Measurements from ENCODE around the gene MX2.

The MX2 gene

DNA sequence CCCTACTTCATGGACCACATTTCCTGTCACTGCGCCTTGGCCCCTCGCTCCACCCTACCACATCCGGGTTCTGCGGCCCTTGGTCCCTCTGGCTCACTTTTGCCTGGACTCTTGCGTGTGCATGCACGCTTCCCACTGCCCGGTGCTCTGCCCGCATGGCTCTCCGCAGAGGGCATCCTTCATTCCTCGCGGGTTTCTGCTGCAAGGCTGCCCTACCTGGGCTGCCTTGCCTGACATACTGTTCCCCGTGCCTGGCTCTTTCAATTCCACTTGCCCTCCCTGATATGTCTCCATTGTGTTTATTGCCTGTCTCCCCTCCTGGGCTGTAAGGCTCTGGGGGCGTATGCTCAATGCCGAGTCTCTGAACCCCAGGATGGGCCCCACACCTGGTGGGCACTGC, 26.4 kb downstream of the MX2 start:
- DNase-seq (ENCODE audit: low read depth), result no peak
- no peak overlapping the region for H3K4me3 ChIP-seq (ENCODE audit: low read length)
- TF ChIP-seq, protein P1, sequence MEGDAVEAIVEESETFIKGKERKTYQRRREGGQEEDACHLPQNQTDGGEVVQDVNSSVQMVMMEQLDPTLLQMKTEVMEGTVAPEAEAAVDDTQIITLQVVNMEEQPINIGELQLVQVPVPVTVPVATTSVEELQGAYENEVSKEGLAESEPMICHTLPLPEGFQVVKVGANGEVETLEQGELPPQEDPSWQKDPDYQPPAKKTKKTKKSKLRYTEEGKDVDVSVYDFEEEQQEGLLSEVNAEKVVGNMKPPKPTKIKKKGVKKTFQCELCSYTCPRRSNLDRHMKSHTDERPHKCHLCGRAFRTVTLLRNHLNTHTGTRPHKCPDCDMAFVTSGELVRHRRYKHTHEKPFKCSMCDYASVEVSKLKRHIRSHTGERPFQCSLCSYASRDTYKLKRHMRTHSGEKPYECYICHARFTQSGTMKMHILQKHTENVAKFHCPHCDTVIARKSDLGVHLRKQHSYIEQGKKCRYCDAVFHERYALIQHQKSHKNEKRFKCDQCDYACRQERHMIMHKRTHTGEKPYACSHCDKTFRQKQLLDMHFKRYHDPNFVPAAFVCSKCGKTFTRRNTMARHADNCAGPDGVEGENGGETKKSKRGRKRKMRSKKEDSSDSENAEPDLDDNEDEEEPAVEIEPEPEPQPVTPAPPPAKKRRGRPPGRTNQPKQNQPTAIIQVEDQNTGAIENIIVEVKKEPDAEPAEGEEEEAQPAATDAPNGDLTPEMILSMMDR (IDR thresholded peaks at IDR 0.05; ENCODE audit: insufficient read depth, low read depth, low read length, missing control alignments), result no peak

DNA sequence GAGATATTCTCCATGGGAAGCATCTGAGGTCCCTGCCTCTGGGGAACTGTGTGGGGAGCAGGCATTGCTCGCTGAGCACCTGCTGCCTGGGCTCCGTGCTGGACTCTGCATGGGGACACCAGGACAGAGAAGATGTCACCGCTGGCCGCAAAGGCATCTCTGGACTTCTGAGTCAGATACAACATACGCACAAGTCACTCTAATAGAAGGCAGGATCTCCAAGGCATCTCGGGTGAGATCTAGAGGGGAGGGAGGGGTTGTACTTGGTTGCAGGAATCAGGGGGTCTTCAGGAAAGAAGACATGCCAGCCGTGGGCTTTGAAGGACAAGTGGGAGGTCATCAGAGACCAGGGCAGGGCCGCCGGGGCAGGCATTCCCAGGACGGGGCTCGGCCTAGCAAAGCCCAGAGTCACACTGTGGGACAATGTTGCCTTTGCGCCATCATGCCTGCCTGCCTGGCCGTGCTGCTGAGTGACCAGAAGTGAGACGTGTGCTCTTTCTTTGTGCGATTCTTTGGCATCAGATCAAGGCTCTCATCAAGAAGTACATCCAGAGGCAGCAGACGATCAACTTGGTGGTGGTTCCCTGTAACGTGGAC, 28.3 kb downstream of the MX2 start:
- no peak overlapping the region for H3K4me3 ChIP-seq (ENCODE audit: low read length)
- no peak for DNase-seq (ENCODE audit: low read depth)
- TF ChIP-seq, protein P1 (IDR thresholded peaks at IDR 0.05; ENCODE audit: insufficient read depth, low read depth, low read length, missing control alignments), result no peak

DNA sequence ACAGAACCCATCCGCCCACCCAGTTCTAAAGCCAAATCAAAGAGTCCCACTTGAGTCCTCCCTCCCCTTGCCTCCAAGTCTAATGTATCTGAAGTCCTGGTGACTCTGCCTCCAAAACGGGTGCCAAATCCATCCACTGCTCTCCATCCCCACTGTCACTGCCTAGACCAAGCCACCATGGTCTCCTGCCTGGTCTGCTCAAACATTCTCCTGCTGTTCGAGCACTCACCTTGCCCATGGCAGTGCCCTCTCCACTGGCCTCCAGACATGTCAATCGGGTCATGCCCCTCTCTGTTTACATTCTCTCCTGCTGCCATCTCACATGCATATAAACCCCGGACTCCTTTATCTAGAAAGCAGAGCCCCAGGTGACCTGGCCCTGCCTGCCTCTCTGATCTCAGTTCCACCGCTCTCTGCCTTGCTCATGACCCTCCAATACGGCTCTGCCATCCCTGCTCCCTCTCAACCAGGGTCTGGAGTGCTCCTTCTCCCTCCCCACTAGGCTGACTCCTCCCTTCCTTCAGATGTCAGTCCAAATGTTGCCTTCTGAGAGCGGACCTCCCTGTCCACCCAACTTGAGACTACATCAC, 32.1 kb downstream of the MX2 start:
- no peak overlapping the region for H3K4me3 ChIP-seq (ENCODE audit: low read length)
- TF ChIP-seq, protein P1 (IDR thresholded peaks at IDR 0.05; ENCODE audit: insufficient read depth, low read depth, low read length, missing control alignments), result no peak
- DNase-seq (ENCODE audit: low read depth), result no peak

DNA sequence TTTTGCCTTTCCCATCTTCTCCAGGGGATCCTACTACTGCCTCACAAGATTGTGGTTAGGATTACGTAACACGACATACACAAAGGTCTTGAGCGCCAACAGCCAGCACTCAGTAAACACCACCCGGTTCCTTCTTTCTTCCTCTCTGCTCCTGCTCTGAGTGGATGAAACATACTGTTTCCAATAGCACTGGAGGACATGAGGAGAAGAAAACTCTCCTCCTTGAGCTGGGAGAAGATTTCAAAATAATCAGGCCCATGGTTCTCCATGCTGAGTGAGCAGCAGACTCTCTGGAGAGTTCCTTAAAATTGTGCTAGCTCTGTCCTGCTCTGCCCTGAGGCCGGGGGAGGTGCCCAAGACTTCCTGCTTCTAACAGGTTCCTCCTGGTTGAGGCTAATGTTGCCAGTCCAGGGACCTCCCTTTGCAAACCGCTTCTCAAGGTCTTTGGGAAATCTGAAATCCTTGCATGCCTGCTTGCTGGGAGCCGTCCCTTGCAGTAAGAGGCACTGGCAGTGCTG, 34.8 kb downstream of the MX2 start:
- TF ChIP-seq, protein P1 (IDR thresholded peaks at IDR 0.05; ENCODE audit: insufficient read depth, low read depth, low read length, missing control alignments), result no peak
- no peak overlapping the region for H3K4me3 ChIP-seq (ENCODE audit: low read length)
- DNase-seq (ENCODE audit: low read depth), result peak; percentile 58

DNA sequence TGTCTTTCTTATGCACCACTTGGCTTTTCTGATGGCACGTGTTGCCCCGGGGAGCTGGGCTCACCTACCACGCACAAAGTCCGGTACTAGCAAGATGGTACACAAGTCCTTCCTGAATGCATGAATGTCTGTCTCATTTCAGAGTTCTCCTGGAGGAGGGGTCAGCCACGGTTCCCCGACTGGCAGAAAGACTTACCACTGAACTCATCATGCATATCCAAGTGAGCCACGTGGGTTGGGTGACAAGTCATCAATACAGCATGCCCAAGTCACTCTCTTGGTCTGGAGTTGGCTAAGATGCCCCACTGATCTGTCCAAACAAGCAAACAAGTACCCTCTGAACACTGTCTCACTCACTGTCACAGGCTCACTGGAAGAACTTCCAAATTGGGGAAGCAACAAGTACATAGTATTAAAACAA, 35.7 kb downstream of the MX2 start:
- TF ChIP-seq, protein P1 (IDR thresholded peaks at IDR 0.05; ENCODE audit: insufficient read depth, low read depth, low read length, missing control alignments), result no peak
- no peak overlapping the region for H3K4me3 ChIP-seq (ENCODE audit: low read length)
- no peak for DNase-seq (ENCODE audit: low read depth)

DNA sequence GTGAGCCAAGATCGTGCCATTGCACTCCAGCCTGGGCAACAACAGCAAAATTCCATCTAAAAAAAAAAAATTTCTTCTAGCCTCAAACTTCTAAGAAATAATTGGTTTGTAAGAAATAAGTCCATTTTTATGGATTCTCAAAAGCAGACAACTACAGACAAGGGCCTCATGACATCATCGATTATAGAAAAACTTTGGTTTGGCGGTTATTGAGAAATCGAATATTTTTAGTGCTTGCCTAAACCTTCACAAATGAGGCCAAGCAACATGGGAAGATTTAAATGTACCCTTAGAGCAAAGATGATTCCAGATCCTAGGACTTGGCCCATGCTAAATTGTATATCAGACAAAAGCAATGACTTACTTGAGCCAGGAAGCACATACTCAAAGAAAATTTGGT, 36.4 kb downstream of the MX2 start:
- DNase-seq (ENCODE audit: low read depth), result no peak
- TF ChIP-seq, protein P1 (IDR thresholded peaks at IDR 0.05; ENCODE audit: insufficient read depth, low read depth, low read length, missing control alignments), result no peak
- H3K4me3 ChIP-seq (ENCODE audit: low read length), result no peak overlapping the region

DNA sequence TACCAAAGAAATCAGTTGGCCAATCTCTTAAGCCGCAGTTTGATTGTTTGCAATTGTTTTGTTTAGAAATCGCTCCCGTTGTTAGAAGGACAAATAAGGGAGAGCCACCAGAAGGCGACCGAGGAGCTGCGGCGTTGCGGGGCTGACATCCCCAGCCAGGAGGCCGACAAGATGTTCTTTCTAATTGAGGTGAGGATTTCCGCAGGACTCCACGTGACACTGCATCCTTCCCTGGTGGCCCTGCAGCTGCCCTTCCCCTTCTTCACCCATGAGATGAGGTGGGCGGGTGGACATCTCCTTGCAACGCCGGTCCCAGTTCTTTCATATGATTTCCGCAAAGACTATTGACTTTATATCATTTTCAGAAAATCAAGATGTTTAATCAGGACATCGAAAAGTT, 37.0 kb downstream of the MX2 start:
- TF ChIP-seq, protein P1 (IDR thresholded peaks at IDR 0.05; ENCODE audit: insufficient read depth, low read depth, low read length, missing control alignments), result no peak
- H3K4me3 ChIP-seq (ENCODE audit: low read length), result no peak overlapping the region

More for the DNA sequence above, 37.0 kb downstream of the MX2 start:
- DNase-seq (ENCODE audit: low read depth), result no peak

Measured in epithelial cell of esophagus (primary cell).